Measurements from ENCODE around the gene NAT9.

GRCh38 chr17:74759941-74760340, 16.2 kb downstream of the NAT9 start:
- TF ChIP-seq CTCF (conservative IDR thresholded peaks at IDR 0.05; ENCODE audit: low read depth in 2 of 2): no peak
- TF ChIP-seq EZH2phosphoT487 (IDR thresholded peaks at IDR 0.05; ENCODE audit: unreplicated experiment): no peak
- no peak for TF ChIP-seq REST (IDR thresholded peaks at IDR 0.05; ENCODE audit: unreplicated experiment)
- TF ChIP-seq POLR2AphosphoS5 (IDR thresholded peaks at IDR 0.05; ENCODE audit: low read depth): no peak
- no peak for TF ChIP-seq NANOG (IDR thresholded peaks at IDR 0.05; ENCODE audit: borderline replicate concordance)
- TF ChIP-seq EZH2 (IDR thresholded peaks at IDR 0.05; ENCODE audit: low read depth, unreplicated experiment): no peak
- TF ChIP-seq ZNF331 (CRISPR knock-in tag; IDR thresholded peaks at IDR 0.05; ENCODE audit: low read depth): no peak
- TF ChIP-seq ZNF114 (CRISPR knock-in tag; IDR thresholded peaks at IDR 0.05): no peak
- no peak for TF ChIP-seq CREB1 (CRISPR knock-in tag; IDR thresholded peaks at IDR 0.05; ENCODE audit: low read depth)
- no peak for TF ChIP-seq ETS1 (IDR thresholded peaks at IDR 0.05)
- TF ChIP-seq STAT1 (IDR thresholded peaks at IDR 0.05; ENCODE audit: unreplicated experiment): no peak
- no peak for TF ChIP-seq JUNB (IDR thresholded peaks at IDR 0.05; ENCODE audit: unreplicated experiment)
